Fibroblast of mammary gland (primary cell): ENCODE data around the gene TPST2.
A peak's percentile ranks its signal among the peaks of the same experiment; 100 is the strongest.

Experiments
- DNase-seq: peaks from one replicate; pipeline ENCODE4 v3.0.0-alpha.2; 2010; ENCODE audit warnings: low read depth
- H3K4me3 ChIP-seq: 2 replicates; pipeline ENCODE4 v1.5.1; 2011; ENCODE audit warnings: low read depth, mild to moderate bottlenecking, low read length, moderate library complexity; ENCODE audit not compliant: control insufficient read depth
- TF ChIP-seq, protein P1 (sequence below): conservative IDR thresholded peaks from 2 replicates; pipeline ENCODE4 v1.5.1; 2011; ENCODE audit warnings: low read depth, low read length, inconsistent platforms; ENCODE audit not compliant: control insufficient read depth, insufficient read depth

Gene TPST2

DNA sequence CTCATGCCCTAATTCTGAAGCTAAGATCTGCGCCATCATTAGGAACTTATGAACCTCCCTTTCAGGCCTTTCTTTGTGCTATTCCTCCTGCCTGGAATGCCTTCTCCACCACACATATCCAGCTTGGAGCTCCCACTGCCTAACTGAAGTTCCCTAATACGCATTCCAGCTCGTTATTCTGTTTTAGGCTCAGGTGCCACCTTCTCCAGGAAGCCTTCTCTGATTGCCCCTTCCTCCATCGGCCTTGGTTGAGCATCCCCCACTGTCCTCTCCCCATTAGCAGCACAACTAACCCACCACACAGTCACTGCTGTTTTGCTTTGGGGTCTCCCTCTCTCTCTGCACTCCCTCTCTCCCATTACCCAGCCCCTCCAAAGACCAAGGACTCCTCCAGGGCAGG, 22.7 kb upstream of the TPST2 start:
- TF ChIP-seq, protein P1, sequence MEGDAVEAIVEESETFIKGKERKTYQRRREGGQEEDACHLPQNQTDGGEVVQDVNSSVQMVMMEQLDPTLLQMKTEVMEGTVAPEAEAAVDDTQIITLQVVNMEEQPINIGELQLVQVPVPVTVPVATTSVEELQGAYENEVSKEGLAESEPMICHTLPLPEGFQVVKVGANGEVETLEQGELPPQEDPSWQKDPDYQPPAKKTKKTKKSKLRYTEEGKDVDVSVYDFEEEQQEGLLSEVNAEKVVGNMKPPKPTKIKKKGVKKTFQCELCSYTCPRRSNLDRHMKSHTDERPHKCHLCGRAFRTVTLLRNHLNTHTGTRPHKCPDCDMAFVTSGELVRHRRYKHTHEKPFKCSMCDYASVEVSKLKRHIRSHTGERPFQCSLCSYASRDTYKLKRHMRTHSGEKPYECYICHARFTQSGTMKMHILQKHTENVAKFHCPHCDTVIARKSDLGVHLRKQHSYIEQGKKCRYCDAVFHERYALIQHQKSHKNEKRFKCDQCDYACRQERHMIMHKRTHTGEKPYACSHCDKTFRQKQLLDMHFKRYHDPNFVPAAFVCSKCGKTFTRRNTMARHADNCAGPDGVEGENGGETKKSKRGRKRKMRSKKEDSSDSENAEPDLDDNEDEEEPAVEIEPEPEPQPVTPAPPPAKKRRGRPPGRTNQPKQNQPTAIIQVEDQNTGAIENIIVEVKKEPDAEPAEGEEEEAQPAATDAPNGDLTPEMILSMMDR = no peak
- no peak for DNase-seq
- no peak overlapping the region for H3K4me3 ChIP-seq

- TF ChIP-seq, protein P1 = no peak
- DNase-seq = peak; percentile 30
- H3K4me3 ChIP-seq = no peak overlapping the region
These were observed 21.1 kb upstream of the TPST2 start for GRCh38 chr22:26610996-26611395.

DNA sequence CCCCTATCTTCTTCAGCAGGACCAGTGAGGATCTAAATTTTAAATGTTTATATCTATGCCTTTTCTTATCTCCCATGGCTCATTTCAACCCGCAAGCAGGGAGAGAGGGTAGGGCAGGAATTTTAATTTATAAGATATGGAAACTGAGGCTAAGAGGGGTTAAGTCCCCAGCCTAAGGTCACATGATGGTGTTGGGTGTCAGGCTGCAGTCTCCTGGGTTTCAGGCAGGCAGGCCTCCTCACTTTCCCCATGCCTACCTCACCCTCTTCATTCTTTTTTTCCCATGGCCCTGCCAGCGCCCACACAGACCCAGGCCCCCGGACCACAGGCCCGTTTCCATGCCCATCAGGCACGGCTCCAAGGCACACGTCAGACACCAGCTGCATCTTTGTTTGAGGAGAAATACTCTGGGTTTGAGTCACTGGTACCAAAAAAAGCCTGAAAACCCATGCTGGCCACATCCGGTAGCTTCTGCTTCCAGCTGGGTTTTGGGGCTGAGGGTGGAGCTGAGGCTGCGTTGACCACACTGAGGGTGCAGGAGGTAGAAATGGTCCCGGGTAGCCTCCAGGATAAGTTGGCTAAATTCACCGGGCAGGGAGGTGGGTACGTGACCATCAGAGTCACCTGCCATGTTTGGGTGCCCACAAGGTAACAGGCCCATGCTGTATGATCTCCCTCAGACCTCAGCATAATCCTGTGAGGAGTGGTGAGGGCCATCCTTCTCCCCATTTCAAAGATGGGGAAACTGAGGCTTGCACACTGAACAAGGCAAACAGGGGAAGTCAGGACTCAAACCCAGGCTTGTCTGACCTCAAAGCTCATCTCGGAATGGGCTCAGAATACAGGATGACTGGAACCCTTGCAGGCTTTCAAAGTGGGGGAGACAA, 20.4 kb upstream of the TPST2 start:
- no peak overlapping the region for H3K4me3 ChIP-seq
- TF ChIP-seq, protein P1 = no peak
- peak; percentile 88 for DNase-seq

DNA sequence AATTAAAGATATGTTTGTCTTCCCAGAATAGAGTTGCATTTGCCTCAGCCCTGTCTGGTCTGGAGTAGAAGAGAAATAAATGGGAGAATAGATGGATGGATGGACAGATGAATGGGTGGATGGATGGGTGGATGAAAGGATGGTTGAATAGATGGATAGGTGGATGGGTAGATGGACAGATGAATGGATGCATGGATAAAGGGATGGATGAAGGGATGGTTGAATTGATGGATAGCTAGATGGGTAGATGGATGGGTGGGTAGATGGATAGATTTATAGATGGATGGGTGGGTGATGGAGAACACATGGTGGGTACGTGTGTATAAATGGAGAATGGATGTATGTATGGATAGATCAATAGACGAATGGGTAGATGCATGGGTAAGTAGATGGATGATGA, 19.4 kb upstream of the TPST2 start:
- H3K4me3 ChIP-seq = no peak overlapping the region
- no peak for DNase-seq
- TF ChIP-seq, protein P1 = no peak

GRCh38 chr22:26608129-26608528, 18.2 kb upstream of the TPST2 start:
- no peak overlapping the region for H3K4me3 ChIP-seq
- DNase-seq = no peak
- TF ChIP-seq, protein P1 = no peak

DNA sequence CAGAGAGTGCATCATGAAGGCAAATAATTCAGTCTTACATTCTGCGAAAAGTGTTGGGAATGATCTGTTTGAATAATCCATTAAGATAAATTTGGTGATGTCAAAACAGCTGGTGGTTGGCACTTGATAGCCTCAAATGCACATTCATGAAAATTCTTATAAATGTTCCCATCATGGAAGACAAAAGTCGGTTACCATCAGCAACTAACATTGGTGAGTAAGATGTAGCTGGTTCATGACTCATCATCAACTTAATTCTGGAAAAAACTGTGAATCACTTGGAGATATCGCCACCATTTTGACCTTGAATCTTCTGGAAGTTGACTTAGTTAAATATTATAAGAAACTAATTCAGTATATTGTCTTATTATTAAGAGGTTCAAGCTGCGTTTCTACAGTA, 16.7 kb upstream of the TPST2 start:
- DNase-seq = peak; percentile 81
- TF ChIP-seq, protein P1 = no peak
- H3K4me3 ChIP-seq = no peak overlapping the region
